HFF-Myc (cell line): Measurements from ENCODE around the gene XYLB.

ENCODE experiments used
- DNase-seq: peaks from one replicate; pipeline ENCODE4 v3.0.0-alpha.2; 2011; ENCODE audit warnings: low read depth; ENCODE audit errors: extremely low read depth
- H3K4me3 ChIP-seq: replicated peaks from 2 replicates; pipeline ENCODE4 v1.5.1; 2011; ENCODE audit warnings: low read depth, mild to moderate bottlenecking, control low read depth, low read length
- TF ChIP-seq, protein P1 (sequence below): IDR thresholded peaks from 2 replicates; pipeline ENCODE4 v1.5.1; 2012; ENCODE audit warnings: mild to moderate bottlenecking, low read depth, low read length, control low read depth; ENCODE audit errors: missing control alignments

The XYLB gene

DNA sequence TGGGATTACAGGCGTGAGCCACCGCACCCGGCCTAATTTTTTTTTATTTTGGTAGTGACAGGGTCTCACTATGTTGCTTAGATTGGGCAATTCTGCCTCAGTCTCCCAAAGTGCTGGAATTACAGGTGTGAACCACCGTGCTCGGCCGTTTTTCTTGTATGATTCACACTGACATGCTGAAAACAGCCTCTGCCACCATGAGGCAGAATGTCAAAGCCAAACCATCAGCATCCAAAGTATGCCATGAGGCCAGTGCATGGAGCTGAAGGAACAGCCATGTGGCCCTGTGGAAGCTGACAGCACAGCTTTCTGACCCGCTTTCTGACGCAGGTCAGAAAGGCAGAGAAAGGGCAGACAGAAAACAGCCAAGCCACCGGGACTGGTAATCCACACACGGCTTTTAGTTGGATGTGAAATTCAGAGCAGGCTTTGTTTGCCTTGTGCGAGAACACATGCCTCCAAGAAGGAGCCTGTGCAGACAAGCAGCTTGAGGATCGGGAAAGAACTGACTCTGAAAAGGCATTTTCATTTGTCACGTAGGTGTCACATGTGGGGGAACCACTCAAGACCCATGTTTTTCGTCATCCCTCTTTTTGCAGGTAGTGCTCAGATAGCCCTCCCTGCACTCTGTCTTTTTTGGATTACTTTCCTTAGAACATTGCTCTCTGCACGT, 25.1 kb downstream of the XYLB start:
- no peak for DNase-seq
- no peak overlapping the region for H3K4me3 ChIP-seq
- TF ChIP-seq, protein P1, sequence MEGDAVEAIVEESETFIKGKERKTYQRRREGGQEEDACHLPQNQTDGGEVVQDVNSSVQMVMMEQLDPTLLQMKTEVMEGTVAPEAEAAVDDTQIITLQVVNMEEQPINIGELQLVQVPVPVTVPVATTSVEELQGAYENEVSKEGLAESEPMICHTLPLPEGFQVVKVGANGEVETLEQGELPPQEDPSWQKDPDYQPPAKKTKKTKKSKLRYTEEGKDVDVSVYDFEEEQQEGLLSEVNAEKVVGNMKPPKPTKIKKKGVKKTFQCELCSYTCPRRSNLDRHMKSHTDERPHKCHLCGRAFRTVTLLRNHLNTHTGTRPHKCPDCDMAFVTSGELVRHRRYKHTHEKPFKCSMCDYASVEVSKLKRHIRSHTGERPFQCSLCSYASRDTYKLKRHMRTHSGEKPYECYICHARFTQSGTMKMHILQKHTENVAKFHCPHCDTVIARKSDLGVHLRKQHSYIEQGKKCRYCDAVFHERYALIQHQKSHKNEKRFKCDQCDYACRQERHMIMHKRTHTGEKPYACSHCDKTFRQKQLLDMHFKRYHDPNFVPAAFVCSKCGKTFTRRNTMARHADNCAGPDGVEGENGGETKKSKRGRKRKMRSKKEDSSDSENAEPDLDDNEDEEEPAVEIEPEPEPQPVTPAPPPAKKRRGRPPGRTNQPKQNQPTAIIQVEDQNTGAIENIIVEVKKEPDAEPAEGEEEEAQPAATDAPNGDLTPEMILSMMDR = no peak

DNA sequence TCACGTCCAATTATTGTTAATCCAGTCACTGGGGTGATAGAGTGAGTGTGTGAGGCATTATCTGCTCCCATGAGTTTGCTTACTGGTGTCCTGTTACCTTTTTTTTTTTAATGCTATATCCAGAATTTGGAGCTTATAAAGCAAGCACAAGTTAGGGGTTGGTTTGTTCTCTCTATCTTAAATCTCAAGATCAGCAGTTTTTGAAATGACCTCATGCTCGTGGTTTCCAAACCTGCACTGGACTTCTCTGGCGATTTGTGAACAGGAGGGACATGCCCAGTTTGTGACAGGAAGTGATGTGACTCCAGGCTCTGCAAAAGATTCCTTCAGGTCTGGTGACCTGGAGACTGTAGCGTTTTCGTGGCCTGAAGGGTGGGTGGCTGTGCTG, 25.6 kb downstream of the XYLB start:
- TF ChIP-seq, protein P1 = no peak

DNA sequence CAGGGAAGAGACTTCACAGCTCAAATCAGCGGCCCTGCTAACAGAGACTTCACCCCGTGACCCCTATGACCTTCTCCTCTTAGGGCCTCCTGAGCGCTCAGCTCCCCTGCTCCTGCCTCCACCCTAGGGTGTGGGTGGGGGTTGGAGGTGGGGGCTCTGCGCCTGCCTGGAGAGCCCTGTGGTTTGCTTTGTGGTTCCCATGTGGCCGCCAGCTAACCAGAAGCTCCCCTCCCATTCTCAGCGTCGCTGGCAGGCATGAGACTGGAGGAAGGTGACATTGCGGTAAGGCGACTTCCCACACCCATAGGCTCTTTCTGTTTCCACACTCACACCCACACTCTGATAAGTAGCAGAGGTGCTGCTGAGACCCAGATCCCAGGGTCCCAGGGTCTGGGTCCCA, 27.6 kb downstream of the XYLB start:
- H3K4me3 ChIP-seq = no peak overlapping the region
- DNase-seq = no peak
- TF ChIP-seq, protein P1 = no peak

More for the DNA sequence above, 25.6 kb downstream of the XYLB start:
- no peak for DNase-seq
- no peak overlapping the region for H3K4me3 ChIP-seq

DNA sequence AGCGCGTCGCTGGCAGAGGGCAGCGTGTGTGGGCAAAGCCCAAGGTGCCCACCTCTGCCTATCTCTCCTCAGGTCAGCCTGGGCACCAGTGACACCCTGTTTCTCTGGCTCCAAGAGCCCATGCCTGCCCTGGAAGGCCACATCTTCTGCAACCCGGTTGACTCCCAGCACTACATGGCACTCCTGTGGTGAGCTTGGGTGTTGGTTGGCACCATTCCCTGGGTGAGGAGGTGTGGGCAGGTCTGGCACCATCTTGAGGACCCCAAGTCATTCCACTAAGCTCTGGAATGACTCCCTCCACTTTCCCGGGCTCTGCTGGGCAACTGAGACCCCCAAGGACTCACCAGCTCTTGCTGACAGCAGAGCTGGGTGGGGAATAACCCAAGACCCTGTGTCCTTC, 28.5 kb downstream of the XYLB start:
- TF ChIP-seq, protein P1 = no peak
- H3K4me3 ChIP-seq = no peak overlapping the region
- no peak for DNase-seq

DNA sequence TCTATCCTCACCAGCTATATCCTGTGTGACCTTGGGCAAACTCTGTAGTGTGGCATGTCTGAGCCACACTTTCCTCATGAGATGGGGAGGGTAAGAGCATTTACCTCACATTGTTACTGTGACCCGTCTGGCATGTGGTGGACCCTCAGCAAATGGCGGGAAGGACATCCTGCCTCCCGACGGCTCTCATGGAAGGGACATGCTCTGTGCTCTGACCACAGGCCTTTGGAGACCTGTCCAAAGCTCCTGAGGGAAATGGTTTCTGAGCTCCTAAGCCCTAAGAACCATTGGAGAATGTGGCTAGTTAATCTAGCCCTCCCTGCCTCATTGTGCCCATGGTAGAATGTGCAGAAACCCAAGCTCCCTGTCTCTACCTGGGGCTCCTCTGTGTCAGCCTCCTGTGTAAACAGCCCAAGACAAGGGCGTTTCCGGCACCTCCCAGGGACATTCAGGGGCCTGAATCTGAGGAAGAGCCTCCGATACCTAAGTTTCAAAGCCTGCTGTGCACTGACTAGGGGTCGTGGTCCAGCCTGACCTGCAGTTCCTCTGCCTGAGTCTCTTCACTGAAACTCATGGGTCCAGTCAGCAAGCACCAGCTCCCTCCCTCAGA, 29.0 kb downstream of the XYLB start:
- TF ChIP-seq, protein P1 = no peak
- DNase-seq = no peak
- no peak overlapping the region for H3K4me3 ChIP-seq

DNA sequence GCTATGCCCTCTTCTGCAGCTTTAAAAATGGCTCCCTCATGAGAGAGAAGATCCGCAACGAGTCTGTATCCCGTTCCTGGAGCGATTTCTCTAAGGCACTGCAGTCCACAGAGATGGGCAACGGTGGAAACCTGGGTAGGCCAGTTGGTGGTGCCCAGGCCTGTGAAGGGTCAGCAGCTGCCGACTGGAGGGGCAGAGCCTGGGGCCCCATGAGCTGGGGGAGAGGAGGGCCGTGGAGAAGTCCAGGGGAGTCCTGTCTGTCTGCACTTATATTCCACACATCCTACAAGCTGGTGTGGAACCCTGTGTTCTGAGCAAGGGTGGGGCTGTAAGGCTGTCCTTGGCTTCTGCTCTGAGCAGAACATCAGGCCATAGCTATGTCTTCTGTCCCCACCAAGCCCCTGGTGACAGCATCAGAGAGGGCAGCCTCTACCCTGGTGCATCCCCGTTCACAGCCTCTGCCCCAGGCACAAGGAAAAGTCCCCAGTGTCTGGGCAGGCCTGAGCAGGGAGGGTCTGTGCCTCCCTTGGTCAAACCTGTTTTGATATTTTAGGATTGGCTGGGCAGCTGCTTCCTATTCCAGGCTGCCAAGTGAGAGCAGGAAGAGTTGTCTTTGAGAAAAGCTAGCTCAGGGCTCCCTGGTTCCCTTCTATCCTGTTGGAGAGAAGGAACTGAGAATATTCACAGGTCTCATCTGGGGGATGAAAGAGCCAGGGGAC, 29.7 kb downstream of the XYLB start:
- TF ChIP-seq, protein P1 = no peak
- DNase-seq = no peak
- no peak overlapping the region for H3K4me3 ChIP-seq
